NB4 (cell line): ENCODE measurements around the gene PDE11A.

Source experiments
- DNase-seq: peaks from one replicate; pipeline ENCODE4 v3.0.0; 2010; ENCODE audit warnings: low read depth
- H3K4me3 ChIP-seq: one replicate; pipeline ENCODE4 v1.5.1; 2011; ENCODE audit warnings: mild to moderate bottlenecking, low read depth, low read length, moderate library complexity
- CTCF ChIP-seq: IDR thresholded peaks from one replicate; pipeline ENCODE4 v1.5.1; 2012; ENCODE audit warnings: low read depth, low read length
- MAX ChIP-seq: IDR thresholded peaks from 2 replicates; pipeline ENCODE4 v1.6.1; 2011; ENCODE audit warnings: low read depth, low read length
- MYC ChIP-seq: IDR thresholded peaks from 2 replicates; pipeline ENCODE4 v1.6.1; 2011; ENCODE audit warnings: low read depth, low read length
- POLR2A ChIP-seq: IDR thresholded peaks from 2 replicates; pipeline ENCODE4 v1.6.1; 2011; ENCODE audit warnings: mild to moderate bottlenecking; ENCODE audit not compliant: insufficient read length; ENCODE audit errors: extremely low read depth

Gene PDE11A

GRCh38 chr2:177753682-177754491 lies 318.7 kb downstream of the PDE11A start:
- DNase-seq, result peak; percentile 69
- TF ChIP-seq MAX, result 0 out of 2 replicates have a peak, but pooled peaks have one; percentile 9
- TF ChIP-seq CTCF, result no peak
- no peak for TF ChIP-seq MYC
- no peak for TF ChIP-seq POLR2A
- H3K4me3 ChIP-seq, result no peak overlapping the region

- TF ChIP-seq POLR2A (no peak), MAX (no peak), MYC (no peak), CTCF (no peak)
- no peak for DNase-seq
- no peak overlapping the region for H3K4me3 ChIP-seq
Measured at GRCh38 chr2:177748360-177748759, 324.2 kb downstream of the PDE11A start.

GRCh38 chr2:177747384-177747783 lies 325.2 kb downstream of the PDE11A start:
- TF ChIP-seq POLR2A, result no peak
- TF ChIP-seq CTCF, result no peak
- TF ChIP-seq MYC, result no peak
- TF ChIP-seq MAX, result no peak
- no peak for DNase-seq
- no peak overlapping the region for H3K4me3 ChIP-seq

DNA sequence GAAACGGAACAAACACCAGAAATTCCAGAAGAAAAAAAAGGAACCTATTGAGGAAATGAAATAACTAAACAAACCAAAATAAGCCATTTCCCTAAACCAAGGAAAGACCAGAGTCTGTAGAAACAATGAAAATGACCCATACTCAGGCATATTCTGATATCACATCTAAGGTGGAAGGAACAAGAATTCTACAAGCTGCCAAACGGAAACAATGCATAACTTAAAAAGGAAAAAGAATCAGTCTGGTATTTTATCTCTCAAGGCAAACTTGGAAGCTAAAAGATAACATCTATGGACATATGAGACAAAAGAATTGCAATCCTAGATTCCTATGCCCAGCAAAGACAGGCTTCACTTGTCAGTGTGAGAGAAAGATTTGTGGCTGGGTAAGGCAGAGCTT lies 326.2 kb downstream of the PDE11A start:
- no peak for DNase-seq
- TF ChIP-seq MAX (no peak), CTCF (no peak)
- H3K4me3 ChIP-seq, result no peak overlapping the region

DNA sequence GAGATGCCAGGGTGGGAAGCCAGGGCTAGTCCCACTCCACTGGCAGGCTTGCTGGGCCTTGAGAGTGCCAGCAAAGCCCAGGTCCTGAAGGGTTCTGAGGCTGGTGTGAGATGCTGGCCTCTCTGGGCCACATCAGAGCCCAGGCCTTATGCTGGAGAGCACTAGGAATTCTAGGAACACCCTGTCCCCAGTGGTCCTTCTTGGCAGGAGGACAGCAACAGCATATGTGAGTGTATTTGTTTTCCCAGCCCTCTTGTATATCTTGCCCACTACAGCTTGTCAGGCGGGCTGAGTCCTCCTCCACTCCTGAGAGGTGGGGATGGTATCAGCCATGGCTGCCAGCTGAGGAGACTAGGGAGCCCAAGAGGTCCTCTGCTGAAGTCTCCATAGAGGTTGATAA lies 327.0 kb downstream of the PDE11A start:
- no peak overlapping the region for H3K4me3 ChIP-seq
- TF ChIP-seq MYC, result no peak
- no peak for TF ChIP-seq CTCF
- no peak for TF ChIP-seq MAX
- TF ChIP-seq POLR2A, result no peak
- DNase-seq, result no peak
